OCI-LY3 (cell line): ENCODE measurements around the gene PDE4D.

Experiments used
- EZH2phosphoT487 ChIP-seq: fragments of 200-600 bp; shearing (Covaris generic); IDR thresholded peaks from 2 replicates; pipeline ENCODE4 v1.6.1; 2018; ENCODE audit warnings: antibody characterized with exemption, mixed run types, low read depth
- TF ChIP-seq, protein P1 (sequence below): fragments of 200-600, 300-600 bp; sonication (generic); IDR thresholded peaks from 2 replicates; pipeline ENCODE4 v1.5.1; 2014; ENCODE audit warnings: antibody characterized with exemption, low read length, low read depth

DNA sequence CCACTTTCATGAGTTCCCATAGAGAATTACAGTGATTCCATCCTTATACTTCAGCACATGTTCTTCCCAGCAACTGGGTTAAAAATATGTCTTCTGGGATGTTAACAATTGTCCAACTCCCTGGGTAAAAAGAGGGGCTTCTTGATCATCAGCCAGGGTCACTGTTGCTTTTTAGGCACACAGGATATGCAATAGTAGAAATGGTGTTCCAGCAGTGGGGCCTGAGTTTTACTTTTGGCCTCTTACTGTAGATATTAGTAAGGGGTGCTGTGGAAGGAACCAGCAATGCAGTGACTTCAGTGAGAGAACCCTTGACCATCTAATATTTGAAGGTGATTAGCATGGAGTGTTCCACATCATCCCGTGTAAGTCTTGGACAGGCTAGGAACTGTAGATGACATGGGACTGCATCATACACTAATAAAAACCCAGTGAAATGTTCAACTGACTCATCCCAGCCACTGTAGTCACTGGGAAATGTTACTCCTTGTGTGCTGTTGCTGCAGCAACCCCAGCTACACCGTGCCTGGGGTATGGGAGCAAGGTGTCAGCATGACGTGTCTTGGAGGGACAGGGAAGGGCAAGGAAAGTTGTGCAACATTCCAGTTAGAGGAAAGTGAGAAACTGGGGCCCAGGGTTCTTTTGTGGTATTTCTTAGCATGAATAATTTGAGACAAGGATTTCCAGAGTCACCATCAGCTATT is 699.8 kb downstream of the PDE4D start:
- TF ChIP-seq, protein P1, sequence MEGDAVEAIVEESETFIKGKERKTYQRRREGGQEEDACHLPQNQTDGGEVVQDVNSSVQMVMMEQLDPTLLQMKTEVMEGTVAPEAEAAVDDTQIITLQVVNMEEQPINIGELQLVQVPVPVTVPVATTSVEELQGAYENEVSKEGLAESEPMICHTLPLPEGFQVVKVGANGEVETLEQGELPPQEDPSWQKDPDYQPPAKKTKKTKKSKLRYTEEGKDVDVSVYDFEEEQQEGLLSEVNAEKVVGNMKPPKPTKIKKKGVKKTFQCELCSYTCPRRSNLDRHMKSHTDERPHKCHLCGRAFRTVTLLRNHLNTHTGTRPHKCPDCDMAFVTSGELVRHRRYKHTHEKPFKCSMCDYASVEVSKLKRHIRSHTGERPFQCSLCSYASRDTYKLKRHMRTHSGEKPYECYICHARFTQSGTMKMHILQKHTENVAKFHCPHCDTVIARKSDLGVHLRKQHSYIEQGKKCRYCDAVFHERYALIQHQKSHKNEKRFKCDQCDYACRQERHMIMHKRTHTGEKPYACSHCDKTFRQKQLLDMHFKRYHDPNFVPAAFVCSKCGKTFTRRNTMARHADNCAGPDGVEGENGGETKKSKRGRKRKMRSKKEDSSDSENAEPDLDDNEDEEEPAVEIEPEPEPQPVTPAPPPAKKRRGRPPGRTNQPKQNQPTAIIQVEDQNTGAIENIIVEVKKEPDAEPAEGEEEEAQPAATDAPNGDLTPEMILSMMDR, result no peak
- no peak for TF ChIP-seq EZH2phosphoT487
